ENCODE data around the gene INPP4B. TPM values are rescaled to one million over a fixed set of nuclear protein-coding genes. Genes with fewer than 3 reads are reported as not detected.

Gene INPP4B
- total and polyA plus RNA-seq, 2 donors from 2014 or later = 2.6 to 18.9 TPM

- TF ChIP-seq CTCF (IDR thresholded peaks at IDR 0.05; ENCODE audit: borderline replicate concordance, extremely low read depth, insufficient read depth) = no peak
- Histone ChIP-seq H3K9me3 (ENCODE audit: control insufficient read depth in 2 of 3, insufficient read depth in 1 of 3, low read length in 3 of 3) (no peaks in the 10 kb centered on the region), H3K4me3 (ENCODE audit: low read length in 3 of 3) (no peak overlapping the region), H3K27ac (ENCODE audit: low read depth in 2 of 2, low read length in 2 of 2) (no peak overlapping the region), H3K27me3 (ENCODE audit: control insufficient read depth, insufficient read depth, low read length) (no peaks in the 10 kb centered on the region), H3K4me1 (ENCODE audit: control insufficient read depth in 2 of 3, insufficient read depth in 2 of 3, low read depth in 1 of 3, low read length in 3 of 3) (no peaks in the 10 kb centered on the region), H3K9ac (ENCODE audit: low read length in 3 of 3) (no peak overlapping the region), H3K36me3 (ENCODE audit: control insufficient read depth in 2 of 3, insufficient read depth in 3 of 3, low read length in 3 of 3) (no peaks in the 10 kb centered on the region)
- FAIRE-seq (no peak), DNase-seq (peak in 1 of 5 donors; percentile 0)
- intact Hi-C loops (cut with DNase I) = no loop called here
Measured at GRCh38 chr4:142036795-142037583, 809.1 kb downstream of the INPP4B start.

- H3K4me3 ChIP-seq (ENCODE audit: low read length in 3 of 3) = no peak overlapping the region
- no peaks in the 10 kb centered on the region for H3K27me3 ChIP-seq (ENCODE audit: control insufficient read depth, insufficient read depth, low read length)
- no peaks in the 10 kb centered on the region for H3K36me3 ChIP-seq (ENCODE audit: control insufficient read depth in 2 of 3, insufficient read depth in 3 of 3, low read length in 3 of 3)
- H3K27ac ChIP-seq (ENCODE audit: low read depth in 2 of 2, low read length in 2 of 2) = no peak overlapping the region
- no peaks in the 10 kb centered on the region for H3K9me3 ChIP-seq (ENCODE audit: control insufficient read depth in 2 of 3, insufficient read depth in 1 of 3, low read length in 3 of 3)
- FAIRE-seq (no peak), DNase-seq (no peak)
- H3K4me1 ChIP-seq (ENCODE audit: control insufficient read depth in 2 of 3, insufficient read depth in 2 of 3, low read depth in 1 of 3, low read length in 3 of 3) = no peaks in the 10 kb centered on the region
- no peak overlapping the region for H3K9ac ChIP-seq (ENCODE audit: low read length in 3 of 3)
- intact Hi-C loops (cut with DNase I) = no loop called here
- TF ChIP-seq CTCF (IDR thresholded peaks at IDR 0.05; ENCODE audit: borderline replicate concordance, extremely low read depth, insufficient read depth) = no peak
Measured at GRCh38 chr4:142035566-142035965, 810.5 kb downstream of the INPP4B start.

GRCh38 chr4:142034101-142034500 is 812.0 kb downstream of the INPP4B start:
- no peaks in the 10 kb centered on the region for H3K36me3 ChIP-seq (ENCODE audit: control insufficient read depth in 2 of 3, insufficient read depth in 3 of 3, low read length in 3 of 3)
- H3K9me3 ChIP-seq (ENCODE audit: control insufficient read depth in 2 of 3, insufficient read depth in 1 of 3, low read length in 3 of 3) = no peaks in the 10 kb centered on the region
- no peak for TF ChIP-seq CTCF (IDR thresholded peaks at IDR 0.05; ENCODE audit: borderline replicate concordance, extremely low read depth, insufficient read depth)
- no peak overlapping the region for H3K9ac ChIP-seq (ENCODE audit: low read length in 3 of 3)
- no peak for DNase-seq
- no peak for FAIRE-seq
- H3K27me3 ChIP-seq (ENCODE audit: control insufficient read depth, insufficient read depth, low read length) = no peaks in the 10 kb centered on the region
- no peak overlapping the region for H3K27ac ChIP-seq (ENCODE audit: low read depth in 2 of 2, low read length in 2 of 2)
- intact Hi-C loops (cut with DNase I) = no loop called here
- H3K4me3 ChIP-seq (ENCODE audit: low read length in 3 of 3) = no peak overlapping the region
- H3K4me1 ChIP-seq (ENCODE audit: control insufficient read depth in 2 of 3, insufficient read depth in 2 of 3, low read depth in 1 of 3, low read length in 3 of 3) = no peaks in the 10 kb centered on the region
